ENCODE data around the gene DMXL2. TPM values are rescaled to one million over a fixed set of nuclear protein-coding genes. Genes with fewer than 3 reads are reported as not detected.

DMXL2 gene
- total and polyA plus RNA-seq, 2 experiments from 2014 or later, result 6.1 to 61.1 TPM

DNA sequence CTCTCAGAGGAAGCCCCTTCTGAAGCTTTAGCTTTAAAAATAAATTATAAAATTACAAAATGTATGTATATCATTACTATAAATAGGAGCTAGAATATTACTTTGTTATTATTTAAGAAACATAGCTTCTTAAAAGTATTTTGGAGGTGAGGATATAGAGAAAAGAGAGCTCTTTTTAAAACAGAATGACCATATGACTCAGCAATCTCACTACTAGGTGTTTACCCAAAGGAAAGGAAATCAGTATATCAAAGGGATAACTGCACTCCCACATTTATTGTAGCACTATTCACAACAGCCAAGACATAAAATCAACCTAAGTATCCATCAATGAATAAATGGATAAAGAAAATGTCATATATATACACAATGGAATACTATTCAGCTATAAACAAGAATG is 119.6 kb downstream of the DMXL2 start:
- Mint-ChIP-seq H3K27ac (no peak overlapping the region), H3K4me3 (no peak overlapping the region), H3K9me3 (no peaks in the 10 kb centered on the region), H3K27me3 (ENCODE audit: insufficient read depth, low read depth, poor library complexity) (peaks cover 4% of the 10 kb centered on the region), H3K36me3 (ENCODE audit: low read depth) (no peaks in the 10 kb centered on the region), H3K4me1 (peaks cover 2% of the 10 kb centered on the region; the same call in 1 of the 3 replicates)
- Histone ChIP-seq H2AFZ (no peak overlapping the region), H3K4me2 (no peak overlapping the region), H3K27me3 (ENCODE audit: insufficient read depth) (no peaks in the 10 kb centered on the region), H3K4me1 (ENCODE audit: insufficient read depth) (no peaks in the 10 kb centered on the region), H3K79me2 (replicated peaks; ENCODE audit: insufficient read depth) (no peaks in the 10 kb centered on the region), H3F3A (replicated peaks; ENCODE audit: low read depth) (no peaks in the 10 kb centered on the region), H4K20me1 (replicated peaks; ENCODE audit: insufficient read depth) (no peaks in the 10 kb centered on the region), H3K4me3 (no peak overlapping the region), H3K27ac (ENCODE audit: low read depth) (no peak overlapping the region), H3K9me2 (ENCODE audit: insufficient read depth) (no peaks in the 10 kb centered on the region), H3K36me3 (ENCODE audit: insufficient read depth) (no peaks in the 10 kb centered on the region)
- DNase-seq (ENCODE audit: low spot score) (no peak), ATAC-seq (no peak)
- no peak for TF ChIP-seq EZH2 (IDR thresholded peaks at IDR 0.05; ENCODE audit: low read depth, unreplicated experiment)
- no peak for TF ChIP-seq JUNB (IDR thresholded peaks at IDR 0.05; ENCODE audit: unreplicated experiment)
- no peak for TF ChIP-seq NANOG (IDR thresholded peaks at IDR 0.05; ENCODE audit: borderline replicate concordance)
- no peak for TF ChIP-seq CREB1 (CRISPR knock-in tag; IDR thresholded peaks at IDR 0.05; ENCODE audit: low read depth)
- TF ChIP-seq, protein P1, sequence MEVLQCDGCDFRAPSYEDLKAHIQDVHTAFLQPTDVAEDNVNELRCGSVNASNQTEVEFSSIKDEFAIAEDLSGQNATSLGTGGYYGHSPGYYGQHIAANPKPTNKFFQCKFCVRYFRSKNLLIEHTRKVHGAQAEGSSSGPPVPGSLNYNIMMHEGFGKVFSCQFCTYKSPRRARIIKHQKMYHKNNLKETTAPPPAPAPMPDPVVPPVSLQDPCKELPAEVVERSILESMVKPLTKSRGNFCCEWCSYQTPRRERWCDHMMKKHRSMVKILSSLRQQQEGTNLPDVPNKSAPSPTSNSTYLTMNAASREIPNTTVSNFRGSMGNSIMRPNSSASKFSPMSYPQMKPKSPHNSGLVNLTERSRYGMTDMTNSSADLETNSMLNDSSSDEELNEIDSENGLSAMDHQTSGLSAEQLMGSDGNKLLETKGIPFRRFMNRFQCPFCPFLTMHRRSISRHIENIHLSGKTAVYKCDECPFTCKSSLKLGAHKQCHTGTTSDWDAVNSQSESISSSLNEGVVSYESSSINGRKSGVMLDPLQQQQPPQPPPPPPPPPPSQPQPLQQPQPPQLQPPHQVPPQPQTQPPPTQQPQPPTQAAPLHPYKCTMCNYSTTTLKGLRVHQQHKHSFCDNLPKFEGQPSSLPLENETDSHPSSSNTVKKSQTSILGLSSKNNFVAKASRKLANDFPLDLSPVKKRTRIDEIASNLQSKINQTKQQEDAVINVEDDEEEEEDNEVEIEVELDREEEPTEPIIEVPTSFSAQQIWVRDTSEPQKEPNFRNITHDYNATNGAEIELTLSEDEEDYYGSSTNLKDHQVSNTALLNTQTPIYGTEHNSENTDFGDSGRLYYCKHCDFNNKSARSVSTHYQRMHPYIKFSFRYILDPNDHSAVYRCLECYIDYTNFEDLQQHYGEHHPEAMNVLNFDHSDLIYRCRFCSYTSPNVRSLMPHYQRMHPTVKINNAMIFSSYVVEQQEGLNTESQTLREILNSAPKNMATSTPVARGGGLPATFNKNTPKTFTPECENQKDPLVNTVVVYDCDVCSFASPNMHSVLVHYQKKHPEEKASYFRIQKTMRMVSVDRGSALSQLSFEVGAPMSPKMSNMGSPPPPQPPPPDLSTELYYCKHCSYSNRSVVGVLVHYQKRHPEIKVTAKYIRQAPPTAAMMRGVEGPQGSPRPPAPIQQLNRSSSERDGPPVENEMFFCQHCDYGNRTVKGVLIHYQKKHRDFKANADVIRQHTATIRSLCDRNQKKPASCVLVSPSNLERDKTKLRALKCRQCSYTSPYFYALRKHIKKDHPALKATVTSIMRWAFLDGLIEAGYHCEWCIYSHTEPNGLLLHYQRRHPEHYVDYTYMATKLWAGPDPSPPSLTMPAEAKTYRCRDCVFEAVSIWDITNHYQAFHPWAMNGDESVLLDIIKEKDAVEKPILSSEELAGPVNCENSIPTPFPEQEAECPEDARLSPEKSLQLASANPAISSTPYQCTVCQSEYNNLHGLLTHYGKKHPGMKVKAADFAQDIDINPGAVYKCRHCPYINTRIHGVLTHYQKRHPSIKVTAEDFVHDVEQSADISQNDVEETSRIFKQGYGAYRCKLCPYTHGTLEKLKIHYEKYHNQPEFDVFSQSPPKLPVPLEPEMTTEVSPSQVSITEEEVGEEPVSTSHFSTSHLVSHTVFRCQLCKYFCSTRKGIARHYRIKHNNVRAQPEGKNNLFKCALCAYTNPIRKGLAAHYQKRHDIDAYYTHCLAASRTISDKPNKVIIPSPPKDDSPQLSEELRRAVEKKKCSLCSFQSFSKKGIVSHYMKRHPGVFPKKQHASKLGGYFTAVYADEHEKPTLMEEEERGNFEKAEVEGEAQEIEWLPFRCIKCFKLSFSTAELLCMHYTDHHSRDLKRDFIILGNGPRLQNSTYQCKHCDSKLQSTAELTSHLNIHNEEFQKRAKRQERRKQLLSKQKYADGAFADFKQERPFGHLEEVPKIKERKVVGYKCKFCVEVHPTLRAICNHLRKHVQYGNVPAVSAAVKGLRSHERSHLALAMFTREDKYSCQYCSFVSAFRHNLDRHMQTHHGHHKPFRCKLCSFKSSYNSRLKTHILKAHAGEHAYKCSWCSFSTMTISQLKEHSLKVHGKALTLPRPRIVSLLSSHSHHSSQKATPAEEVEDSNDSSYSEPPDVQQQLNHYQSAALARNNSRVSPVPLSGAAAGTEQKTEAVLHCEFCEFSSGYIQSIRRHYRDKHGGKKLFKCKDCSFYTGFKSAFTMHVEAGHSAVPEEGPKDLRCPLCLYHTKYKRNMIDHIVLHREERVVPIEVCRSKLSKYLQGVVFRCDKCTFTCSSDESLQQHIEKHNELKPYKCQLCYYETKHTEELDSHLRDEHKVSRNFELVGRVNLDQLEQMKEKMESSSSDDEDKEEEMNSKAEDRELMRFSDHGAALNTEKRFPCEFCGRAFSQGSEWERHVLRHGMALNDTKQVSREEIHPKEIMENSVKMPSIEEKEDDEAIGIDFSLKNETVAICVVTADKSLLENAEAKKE (CRISPR knock-in tag; IDR thresholded peaks at IDR 0.05), result no peak
- TF ChIP-seq, protein P2, sequence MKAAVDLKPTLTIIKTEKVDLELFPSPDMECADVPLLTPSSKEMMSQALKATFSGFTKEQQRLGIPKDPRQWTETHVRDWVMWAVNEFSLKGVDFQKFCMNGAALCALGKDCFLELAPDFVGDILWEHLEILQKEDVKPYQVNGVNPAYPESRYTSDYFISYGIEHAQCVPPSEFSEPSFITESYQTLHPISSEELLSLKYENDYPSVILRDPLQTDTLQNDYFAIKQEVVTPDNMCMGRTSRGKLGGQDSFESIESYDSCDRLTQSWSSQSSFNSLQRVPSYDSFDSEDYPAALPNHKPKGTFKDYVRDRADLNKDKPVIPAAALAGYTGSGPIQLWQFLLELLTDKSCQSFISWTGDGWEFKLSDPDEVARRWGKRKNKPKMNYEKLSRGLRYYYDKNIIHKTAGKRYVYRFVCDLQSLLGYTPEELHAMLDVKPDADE (IDR thresholded peaks at IDR 0.05), result no peak
